Muscle layer of duodenum (tissue), 2 donors: ENCODE data around the gene WWC2.

Source experiments
- H3K27ac ChIP-seq: one replicate; pipeline ENCODE4 v1.7.0; 2013; ENCODE audit warnings: mild to moderate bottlenecking, low read length
- H3K27me3 ChIP-seq: one replicate; pipeline ENCODE4 v1.7.0; 2013; ENCODE audit warnings: low read depth, mild to moderate bottlenecking, control low read depth, low read length
- H3K36me3 ChIP-seq, 2 donors: one replicate each; pipeline ENCODE4 v1.7.0; 2013; ENCODE audit warnings: low read length in 2 of 2, control low read depth in 1 of 2, mild to moderate bottlenecking in 1 of 2; ENCODE audit not compliant: insufficient read depth in 2 of 2, control insufficient read depth in 1 of 2
- H3K4me1 ChIP-seq, 2 donors: one replicate each; pipeline ENCODE4 v1.7.0; 2013; ENCODE audit warnings: low read length in 2 of 2, mild to moderate bottlenecking in 2 of 2, control low read depth in 1 of 2, moderate library complexity in 1 of 2; ENCODE audit not compliant: insufficient read depth in 2 of 2, control insufficient read depth in 1 of 2
- H3K4me3 ChIP-seq, 2 donors: one replicate each; pipeline ENCODE4 v1.7.0; 2013; ENCODE audit warnings: low read length in 2 of 2, low read depth in 1 of 2, mild to moderate bottlenecking in 1 of 2
- H3K9me3 ChIP-seq, 2 donors: one replicate each; pipeline ENCODE4 v1.7.0; 2013; ENCODE audit warnings: low read length in 2 of 2, control low read depth in 1 of 2, mild to moderate bottlenecking in 1 of 2; ENCODE audit not compliant: control insufficient read depth in 1 of 2
- donor health status: healthy.

The WWC2 gene

DNA sequence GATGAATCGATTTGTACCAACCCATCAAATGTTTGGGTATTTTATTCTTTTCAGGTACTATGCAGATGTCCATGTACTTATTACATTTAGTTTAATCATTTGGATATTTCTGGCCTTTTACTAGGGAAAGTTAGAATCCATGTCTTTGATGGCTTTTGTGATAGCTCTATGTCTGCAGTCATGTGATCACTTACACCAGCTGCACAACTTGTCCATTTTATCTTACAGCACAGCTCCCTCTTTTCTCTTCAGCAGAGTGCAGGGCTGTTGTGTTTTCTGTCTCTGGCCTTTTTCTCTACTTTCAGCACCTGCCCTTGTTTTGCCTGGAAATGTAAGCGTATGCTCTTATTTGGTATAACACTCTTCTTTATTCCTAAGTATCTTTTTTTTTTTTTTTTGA, 30.6 kb downstream of the WWC2 start:
- no peak overlapping the region for H3K27ac ChIP-seq
- peaks cover 4 to 19% of the 10 kb centered on the region in 2 donors for H3K4me1 ChIP-seq
- no peaks in the 10 kb centered on the region for H3K9me3 ChIP-seq
- no peaks in the 10 kb centered on the region for H3K36me3 ChIP-seq
- H3K27me3 ChIP-seq: no peaks in the 10 kb centered on the region
- no peak overlapping the region for H3K4me3 ChIP-seq

DNA sequence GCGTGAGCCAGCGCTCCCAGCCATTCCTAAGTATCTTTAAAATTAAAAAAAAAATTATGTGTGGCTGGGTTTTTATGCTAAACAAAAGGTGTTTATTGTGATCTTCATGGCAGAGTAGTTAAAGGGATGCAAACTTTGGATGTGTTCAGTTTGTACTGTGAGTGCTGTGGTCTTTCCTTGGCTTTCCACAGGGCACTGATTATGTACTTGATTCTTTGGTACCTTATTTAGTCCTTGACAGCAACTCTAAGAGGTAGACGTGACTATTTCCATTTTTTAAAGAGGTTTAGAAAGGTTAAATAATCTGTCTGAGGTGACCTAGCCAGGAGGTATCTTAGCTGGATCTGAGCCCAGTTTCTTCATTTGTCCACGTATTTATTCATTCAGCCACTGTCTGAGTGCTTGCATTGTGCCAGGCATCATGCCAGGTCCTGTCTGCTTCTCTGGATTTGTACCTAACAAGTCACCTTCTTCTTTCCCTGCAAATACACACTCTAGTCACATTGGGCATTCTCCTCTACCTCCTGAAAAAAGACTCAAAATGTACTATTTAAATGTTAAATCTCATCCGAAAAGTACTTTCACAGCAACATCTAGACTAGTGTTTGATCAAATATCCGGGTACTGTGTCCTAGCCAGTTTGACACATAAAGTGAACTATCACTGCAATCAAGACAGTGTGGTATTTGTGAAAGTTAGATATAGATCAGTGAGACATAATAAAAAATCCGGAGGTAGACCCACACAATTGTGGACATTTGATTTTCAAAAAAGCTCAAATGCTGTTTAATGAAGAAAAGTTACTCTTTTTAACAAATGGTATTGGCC, 31.5 kb downstream of the WWC2 start:
- H3K4me1 ChIP-seq: peaks cover 4 to 16% of the 10 kb centered on the region in 2 donors
- no peak overlapping the region for H3K4me3 ChIP-seq
- no peaks in the 10 kb centered on the region for H3K27me3 ChIP-seq
- H3K27ac ChIP-seq: no peak overlapping the region
- no peaks in the 10 kb centered on the region for H3K36me3 ChIP-seq
- no peaks in the 10 kb centered on the region for H3K9me3 ChIP-seq

DNA sequence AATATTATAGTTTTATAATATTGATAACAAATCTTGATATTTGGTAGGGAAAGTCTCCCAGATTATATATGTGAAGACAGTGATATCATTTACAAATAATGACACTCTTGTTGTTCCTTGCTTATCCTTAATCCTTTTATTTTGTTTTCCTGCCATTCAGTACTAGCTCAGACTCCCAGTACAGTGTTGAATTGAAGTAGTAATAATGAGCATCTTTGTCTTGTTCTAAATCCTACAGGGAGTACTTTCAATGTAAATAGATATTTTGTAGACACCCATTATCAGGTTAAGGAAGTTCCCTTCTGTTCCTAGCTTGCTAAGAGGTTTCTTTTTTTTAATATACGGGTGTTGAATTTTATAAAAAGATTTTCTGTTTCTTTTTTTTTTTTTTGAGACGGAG, 33.0 kb downstream of the WWC2 start:
- Histone ChIP-seq H3K9me3 (no peaks in the 10 kb centered on the region), H3K4me1 (peaks cover 4 to 8% of the 10 kb centered on the region in 2 donors), H3K27ac (no peak overlapping the region), H3K36me3 (no peaks in the 10 kb centered on the region), H3K27me3 (no peaks in the 10 kb centered on the region), H3K4me3 (no peak overlapping the region)

DNA sequence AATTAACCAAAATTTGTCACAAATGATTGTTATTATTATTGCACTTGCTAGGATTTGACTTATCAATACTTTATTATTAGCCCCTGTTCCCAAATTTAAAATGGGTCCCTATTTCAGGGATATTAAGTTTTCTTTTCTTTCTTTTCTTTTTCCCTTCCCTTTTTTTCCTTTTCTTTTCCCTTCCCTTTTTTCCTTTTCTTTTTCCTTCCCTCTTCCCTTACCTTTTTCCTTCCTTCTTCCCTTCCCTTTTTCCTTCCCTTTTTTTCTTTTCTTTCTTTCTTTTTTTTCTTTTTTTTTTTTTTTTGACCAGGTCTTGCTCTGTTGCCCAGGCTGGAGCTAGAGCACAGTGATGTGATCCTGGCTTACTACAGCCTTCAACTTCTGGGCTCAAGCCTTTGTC, 33.8 kb downstream of the WWC2 start:
- peaks cover 4 to 8% of the 10 kb centered on the region in 2 donors for H3K4me1 ChIP-seq
- no peaks in the 10 kb centered on the region for H3K36me3 ChIP-seq
- no peaks in the 10 kb centered on the region for H3K9me3 ChIP-seq
- H3K27me3 ChIP-seq: no peaks in the 10 kb centered on the region
- H3K27ac ChIP-seq: no peak overlapping the region
- no peak overlapping the region for H3K4me3 ChIP-seq

DNA sequence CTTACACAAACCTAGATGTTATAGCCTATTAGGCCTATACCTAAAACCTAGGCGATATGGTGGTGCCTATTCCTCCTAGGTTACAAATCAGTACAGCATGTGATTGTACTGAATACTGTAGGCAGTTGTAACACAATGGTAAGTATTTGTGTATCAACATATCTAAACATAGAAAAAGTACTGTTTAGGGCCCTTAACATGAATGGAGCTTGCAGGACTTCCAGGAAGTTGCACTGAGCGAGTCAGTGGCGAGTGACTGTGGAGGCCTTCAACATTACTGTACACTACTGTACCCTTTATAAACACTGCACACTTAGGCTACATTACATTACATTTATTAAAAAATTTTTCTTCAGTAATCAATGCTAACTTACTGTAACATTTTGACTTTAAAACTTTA, 37.8 kb downstream of the WWC2 start:
- H3K9me3 ChIP-seq: no peaks in the 10 kb centered on the region
- no peak overlapping the region for H3K27ac ChIP-seq
- no peaks in the 10 kb centered on the region for H3K27me3 ChIP-seq
- H3K36me3 ChIP-seq: no peaks in the 10 kb centered on the region
- peaks cover 0 to 22% of the 10 kb centered on the region in 2 donors for H3K4me1 ChIP-seq
- no peak overlapping the region for H3K4me3 ChIP-seq

DNA sequence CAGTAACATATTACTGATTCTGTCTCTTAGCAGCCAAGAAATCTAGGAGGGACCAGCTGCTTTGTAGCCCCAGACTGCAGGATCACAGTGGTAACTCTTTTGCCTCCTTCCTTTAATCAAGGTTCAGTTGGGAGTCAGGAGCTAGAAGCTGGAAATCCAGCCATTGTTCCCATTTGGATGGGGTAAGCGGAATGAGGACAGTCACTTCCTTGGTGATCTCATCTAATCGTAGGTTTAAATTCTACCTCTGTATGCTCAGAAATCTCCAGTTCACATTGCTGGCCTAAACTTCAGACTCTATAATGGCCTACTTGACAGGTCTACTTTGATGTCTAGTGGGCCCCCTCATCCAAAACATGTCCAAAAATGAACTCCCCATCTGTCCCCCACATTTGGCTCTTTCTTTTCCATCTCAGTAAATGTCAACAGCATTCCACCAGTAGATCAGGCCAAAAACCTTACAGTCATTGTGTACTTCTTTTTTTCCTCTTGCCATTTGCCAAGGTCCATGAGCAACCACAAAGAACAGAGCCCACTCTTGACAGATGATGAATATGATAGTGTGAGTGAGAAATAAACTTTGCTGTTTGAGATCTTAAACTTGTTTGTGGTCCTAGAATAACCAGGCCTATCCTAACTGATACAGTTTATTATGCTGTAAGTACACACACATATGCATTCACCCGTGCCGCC, 40.1 kb downstream of the WWC2 start:
- Histone ChIP-seq H3K4me3 (no peak overlapping the region), H3K4me1 (peaks cover 0 to 32% of the 10 kb centered on the region in 2 donors), H3K27me3 (no peaks in the 10 kb centered on the region), H3K27ac (no peak overlapping the region), H3K9me3 (no peaks in the 10 kb centered on the region), H3K36me3 (no peaks in the 10 kb centered on the region)

DNA sequence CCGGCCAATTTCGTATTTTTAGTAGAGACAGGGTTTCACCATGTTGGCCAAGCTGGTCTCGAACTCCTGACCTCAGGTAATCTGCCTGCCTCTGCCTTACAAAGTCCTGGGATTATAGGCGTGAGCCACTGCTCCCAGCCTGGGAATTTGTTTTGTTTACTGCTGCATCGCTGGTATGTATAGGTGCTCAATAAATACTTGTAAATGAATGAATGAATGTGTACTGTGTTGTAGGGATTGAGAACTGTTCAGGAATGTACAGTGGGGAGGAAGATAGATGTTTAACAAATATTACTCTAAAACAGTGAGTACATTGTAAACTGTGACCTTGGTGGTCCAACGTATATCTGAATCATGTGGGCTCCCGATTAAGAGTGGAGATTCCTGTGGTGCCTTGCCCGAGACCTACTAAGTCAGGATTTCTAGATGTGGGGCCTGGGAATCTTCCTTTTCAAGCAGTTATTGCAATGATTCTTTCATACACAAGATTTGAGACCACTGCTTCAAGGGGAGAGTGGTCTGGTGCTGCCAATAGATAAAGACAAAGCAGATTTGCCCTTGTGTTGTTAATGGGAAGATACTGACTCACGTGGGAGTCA, 41.0 kb downstream of the WWC2 start:
- Histone ChIP-seq H3K9me3 (no peaks in the 10 kb centered on the region), H3K4me1 (peaks cover 0 to 37% of the 10 kb centered on the region in 2 donors), H3K27ac (no peak overlapping the region), H3K4me3 (no peak overlapping the region), H3K36me3 (no peaks in the 10 kb centered on the region), H3K27me3 (no peaks in the 10 kb centered on the region)

DNA sequence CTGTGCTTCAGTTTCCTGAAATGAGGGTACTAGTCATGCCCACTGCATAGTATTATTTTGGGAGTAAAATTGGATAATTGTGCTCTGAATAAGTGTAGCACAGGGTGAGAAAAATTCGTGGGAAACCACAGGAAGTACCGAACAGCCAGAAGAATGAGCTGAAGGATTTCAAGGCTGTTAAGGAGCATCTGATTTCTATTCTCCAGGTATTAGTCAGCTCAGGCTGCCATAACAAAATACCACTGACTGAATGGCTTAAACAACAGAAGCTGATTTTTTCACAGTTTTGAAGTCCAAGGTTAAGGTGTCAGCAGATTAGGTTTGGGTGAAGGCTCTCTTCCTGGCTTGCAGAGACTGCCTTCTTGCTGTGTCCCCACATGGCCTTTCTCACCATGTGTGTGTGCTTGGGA, 41.9 kb downstream of the WWC2 start:
- no peaks in the 10 kb centered on the region for H3K27me3 ChIP-seq
- H3K27ac ChIP-seq: no peak overlapping the region
- H3K4me3 ChIP-seq: no peak overlapping the region
- no peaks in the 10 kb centered on the region for H3K36me3 ChIP-seq
- no peaks in the 10 kb centered on the region for H3K9me3 ChIP-seq
- peaks cover 0 to 39% of the 10 kb centered on the region in 2 donors for H3K4me1 ChIP-seq

DNA sequence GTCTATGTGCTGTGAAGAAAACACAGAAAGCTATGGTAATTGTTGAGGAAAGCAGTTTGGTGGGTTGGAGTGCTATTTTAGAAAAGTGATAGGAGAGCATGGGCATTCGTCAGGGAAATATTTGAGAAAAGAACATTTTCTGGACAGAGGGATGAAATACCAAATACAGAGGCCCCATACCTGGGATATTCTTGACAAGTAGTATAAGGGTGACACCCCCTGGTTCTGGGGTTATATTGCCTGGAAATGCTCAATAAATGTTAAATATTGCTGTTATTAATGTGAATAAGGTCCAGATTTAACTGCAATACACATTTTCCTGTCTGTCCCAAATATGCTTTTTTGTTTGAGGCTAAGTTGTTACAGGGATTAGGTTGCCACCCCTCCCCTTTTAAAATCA, 42.9 kb downstream of the WWC2 start:
- Histone ChIP-seq H3K9me3 (no peaks in the 10 kb centered on the region), H3K27ac (no peak overlapping the region), H3K4me3 (no peak overlapping the region), H3K4me1 (peaks cover 0 to 47% of the 10 kb centered on the region in 2 donors), H3K27me3 (no peaks in the 10 kb centered on the region), H3K36me3 (no peaks in the 10 kb centered on the region)

DNA sequence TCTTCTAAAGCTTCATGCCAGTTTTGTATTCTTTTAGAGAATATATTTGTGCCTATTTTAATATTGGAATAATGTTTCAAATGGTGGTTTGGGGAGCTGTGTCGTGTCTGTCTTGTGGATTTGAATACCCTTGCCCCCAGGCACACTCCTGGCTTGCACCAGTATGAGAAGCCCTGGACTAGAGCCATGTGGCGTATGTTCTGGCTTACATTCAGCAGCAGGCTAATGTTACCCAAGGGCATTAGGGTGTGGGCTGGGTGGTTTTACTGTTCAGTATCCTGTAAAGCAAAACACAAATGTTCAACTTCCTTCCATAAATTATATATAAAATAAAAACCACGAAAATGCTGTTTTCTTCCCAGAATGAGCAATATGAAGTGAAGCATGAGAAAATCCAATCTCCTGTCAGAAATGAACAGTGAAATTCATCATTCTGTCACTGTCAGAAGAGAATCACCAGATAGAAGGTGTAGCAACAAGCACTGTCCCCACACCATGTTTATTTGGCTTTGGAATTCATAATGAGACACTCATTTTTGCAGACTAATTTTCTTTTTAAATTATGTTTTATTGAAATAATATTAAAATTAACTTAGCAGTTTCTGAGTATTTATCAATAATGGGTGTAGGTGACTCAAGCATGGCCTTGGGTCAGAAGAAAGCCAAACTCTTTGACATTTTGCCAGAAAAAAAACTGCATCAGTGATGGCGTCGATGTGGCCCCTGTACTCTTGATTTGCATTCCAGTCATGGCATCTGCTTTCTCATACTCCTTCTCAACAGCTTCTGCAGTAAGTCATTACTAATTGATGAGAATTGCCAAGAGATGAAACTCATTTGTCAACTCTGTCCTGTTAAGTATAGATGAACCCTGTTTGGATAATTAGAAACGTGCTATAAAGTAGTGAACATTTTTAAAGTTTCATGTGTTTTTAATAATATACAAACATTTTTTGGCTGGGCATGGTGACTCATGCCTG, 43.8 kb downstream of the WWC2 start:
- Histone ChIP-seq H3K27ac (no peak overlapping the region), H3K27me3 (no peaks in the 10 kb centered on the region), H3K9me3 (no peaks in the 10 kb centered on the region)

More for the DNA sequence above, 43.8 kb downstream of the WWC2 start:
- H3K36me3 ChIP-seq: no peaks in the 10 kb centered on the region
- H3K4me1 ChIP-seq: peaks cover 0 to 47% of the 10 kb centered on the region in 2 donors
- H3K4me3 ChIP-seq: no peak overlapping the region
